Pancreas (tissue), 10 donors: ENCODE data around the gene ZBTB20. TPM values are rescaled to one million over a fixed set of nuclear protein-coding genes. Genes with fewer than 3 reads are reported as not detected.

Source experiments
- ATAC-seq, 4 donors: fragments of 200-7000 bp; cut with Tn5 transposase; one replicate each; pipeline versions ENCODE4 v1.8.0 to v1.9.1; 2020; ENCODE audit warnings: mild to moderate bottlenecking in 4 of 4, moderate library complexity in 4 of 4
- DNase-seq, 6 donors: peaks; one replicate each; pipeline ENCODE4 v3.0.0-alpha.2; 2020
- FAIRE-seq: peaks from 2 replicates; lab custom pipeline; 2012; peaks lifted over from hg19 to GRCh38; lab: Jason Lieb, UNC
- H3K27ac ChIP-seq, 4 donors: fragments of 200-600 bp; sonication (generic); 1 replicate in 3 of 4; 2 replicates in 1 of 4; pipeline versions ENCODE4 v1.5.0 to v1.8.0; 2020
- H3K27me3 ChIP-seq, 4 donors: fragments of 200-600 bp; one replicate each; pipeline ENCODE4 v1.8.0; 2021
- H3K36me3 ChIP-seq, 3 donors: fragments of 200-600 bp; sonication (generic) in 1 of 3; one replicate each; pipeline versions ENCODE4 v1.5.0 to v1.8.0; 2020 to 2021
- H3K4me1 ChIP-seq, 3 donors: fragments of 200-600 bp; one replicate each; pipeline ENCODE4 v1.8.0; 2021
- H3K4me3 ChIP-seq, 4 donors: fragments of 200-600 bp; sonication (generic) in 2 of 4; one replicate each; pipeline versions ENCODE4 v1.5.0 to v1.8.0; 2020 to 2021
- H3K9me3 ChIP-seq, 4 donors: fragments of 200-600 bp; one replicate each; pipeline ENCODE4 v1.8.0; 2021
- CTCF ChIP-seq, 4 donors: fragments of 200-600 bp; sonication (generic) in 3 of 4; IDR thresholded peaks; one replicate each; pipeline versions ENCODE4 v1.5.0 to v1.8.0; 2021; ENCODE audit warnings: antibody characterized with exemption in 4 of 4
- WGBS, 2 donors: extraction: QIAGEN DNeasy Blood & Tissue Kit; methylation state at CpG; one replicate each; pipeline ENCODE4 v1.1.7; 2013; 5-methylcytosine and 5-hydroxymethylcytosine counted together
- intact Hi-C, 3 donors: fragments of 100-400 bp; cut with DNase I; formaldehyde crosslinking; loops; one replicate each; pipeline versions ENCODE4 v1.11.1 to v1.14.2; 2022
- polyA plus RNA-seq, 2 donors: library from polyadenylated mRNA; stranded (reverse); fragments of 200-250 nt; gene quantifications; one replicate each; pipeline ENCODE4 v1.2.3, GENCODE V29; 2013
- total RNA-seq, 6 donors: library from RNA; stranded (reverse); fragmentation: NEBNext Ultra II Directional in 4 of 6; extraction: Animal tissue kit (Norgen Biotek cat#: 25700) in 4 of 6; gene quantifications; one replicate each; pipeline versions ENCODE4 v1.2.1 to v1.2.4, GENCODE V29; 2021 to 2023
- donor health status: healthy with polysubstance abuse.
- donor health status: DM: no; HTN: no; CAD: no; lungs with moderate emphysema.
- donor health status: DM: no; HTN: no; CAD: no.
- donor health status: control.
- donor health status: control.
- donor health status: Bipolar disorder and iron deficiency.
- donor health status: DM: yes; HTN: yes; CAD: no.
- donor health status: DM: no; HTN: no; CAD: no.
- donor health status: DM: no; HTN: no; CAD: no.
- donor health status: DM: yes; HTN: yes; CAD: no.

Gene ZBTB20
- total and polyA plus RNA-seq, 8 donors, result 1.3 to 81.5 (median 43.7) TPM

DNA sequence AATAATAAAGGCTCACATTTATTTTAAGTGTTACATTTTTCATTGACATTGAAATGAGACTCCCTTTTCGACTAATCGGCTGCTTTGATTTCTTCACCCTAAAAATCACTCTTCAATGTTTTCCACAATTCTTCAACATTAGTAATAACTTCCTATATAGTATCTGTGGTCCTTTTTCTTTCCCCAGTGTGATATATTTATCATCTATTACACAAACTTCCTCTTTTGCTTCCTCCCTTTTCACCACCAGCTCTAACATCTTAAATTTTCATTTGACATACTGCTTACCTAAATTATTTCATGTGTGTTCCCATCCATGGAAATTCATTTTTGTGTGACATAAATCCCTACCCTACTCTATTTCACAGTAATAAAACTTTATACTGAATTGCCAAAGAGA, 608.9 kb downstream of the ZBTB20 start:
- Histone ChIP-seq H3K4me3 (no peak overlapping the region), H3K36me3 (no peaks in the 10 kb centered on the region), H3K27me3 (no peaks in the 10 kb centered on the region), H3K9me3 (no peaks in the 10 kb centered on the region), H3K4me1 (no peaks in the 10 kb centered on the region), H3K27ac (no peak overlapping the region)
- DNase-seq (no peak), ATAC-seq (no peak), FAIRE-seq (no peak)
- intact Hi-C loops, result no loop called here
- WGBS, 2 donors, result 91 to 95% methylated on average over 2 of the region's 2 CpGs
- no peak for TF ChIP-seq CTCF (IDR thresholded peaks at IDR 0.05)

DNA sequence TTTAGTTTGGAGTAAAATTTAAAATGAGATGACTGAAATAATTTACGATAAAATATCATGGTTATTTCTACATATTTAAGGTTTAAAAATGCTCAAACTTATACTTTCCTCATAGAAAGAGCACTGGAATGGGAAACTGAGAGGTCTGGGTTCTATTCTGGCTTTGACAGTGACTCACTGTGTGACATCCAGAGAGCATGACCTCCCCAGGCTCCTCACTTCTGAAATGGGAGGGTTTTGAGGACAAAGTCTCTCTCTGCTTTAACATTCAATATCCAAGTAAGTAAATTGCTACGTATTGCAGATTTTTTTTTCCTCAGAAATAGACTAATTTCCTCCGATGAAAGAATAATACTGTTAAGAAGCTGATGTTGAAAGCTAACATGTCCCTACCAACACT, 618.6 kb downstream of the ZBTB20 start:
- 88 to 98% methylated on average over 3 of the region's 3 CpGs for WGBS, 2 donors
- Histone ChIP-seq H3K9me3 (no peaks in the 10 kb centered on the region), H3K27me3 (no peaks in the 10 kb centered on the region), H3K27ac (no peak overlapping the region), H3K4me3 (no peak overlapping the region), H3K4me1 (no peaks in the 10 kb centered on the region), H3K36me3 (no peaks in the 10 kb centered on the region)
- no peak for TF ChIP-seq CTCF (IDR thresholded peaks at IDR 0.05)
- FAIRE-seq, result no peak
- DNase-seq, result no peak
- ATAC-seq, result no peak
- intact Hi-C loops, result no loop called here

DNA sequence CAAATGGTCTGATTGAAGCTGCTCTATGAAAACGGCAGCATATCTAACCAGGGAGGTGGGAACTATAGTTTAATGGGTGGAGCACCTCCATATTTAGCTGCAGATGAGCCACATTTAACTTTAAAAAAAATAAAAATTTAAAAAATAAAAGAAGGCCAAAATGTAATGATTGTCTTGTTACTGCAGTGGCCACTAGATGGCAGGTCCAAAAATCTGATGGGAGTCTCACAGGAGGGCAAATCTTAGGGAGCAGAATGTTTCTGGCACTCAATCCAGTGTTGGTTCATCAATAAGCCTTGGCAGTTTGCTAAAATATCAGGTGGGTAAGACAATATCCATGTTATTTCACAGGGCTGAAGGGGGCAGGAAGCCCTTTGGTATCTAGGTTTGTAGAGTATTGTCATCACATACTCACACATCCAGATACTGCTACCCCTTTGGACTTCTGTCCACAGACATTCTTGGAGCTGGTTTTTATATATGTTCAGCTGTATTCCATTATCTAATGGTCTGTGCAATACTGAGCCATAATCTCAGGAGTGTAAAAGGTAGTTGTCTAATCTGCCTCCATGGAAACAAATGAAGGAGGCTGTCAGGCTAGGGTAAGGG, 619.9 kb downstream of the ZBTB20 start:
- intact Hi-C loops, result no loop called here
- H3K4me1 ChIP-seq, result no peaks in the 10 kb centered on the region
- peak in 1 of 4 donors; percentile 25 for TF ChIP-seq CTCF (IDR thresholded peaks at IDR 0.05)
- FAIRE-seq (no peak), DNase-seq (no peak), ATAC-seq (peak in 2 of 4 donors; percentile 39)
- no peaks in the 10 kb centered on the region for H3K27me3 ChIP-seq
- H3K9me3 ChIP-seq, result no peaks in the 10 kb centered on the region
- 74 to 79% methylated on average over 1 of the region's 1 CpG for WGBS, 2 donors
- no peaks in the 10 kb centered on the region for H3K36me3 ChIP-seq
- H3K27ac ChIP-seq, result no peak overlapping the region
- no peak overlapping the region for H3K4me3 ChIP-seq

DNA sequence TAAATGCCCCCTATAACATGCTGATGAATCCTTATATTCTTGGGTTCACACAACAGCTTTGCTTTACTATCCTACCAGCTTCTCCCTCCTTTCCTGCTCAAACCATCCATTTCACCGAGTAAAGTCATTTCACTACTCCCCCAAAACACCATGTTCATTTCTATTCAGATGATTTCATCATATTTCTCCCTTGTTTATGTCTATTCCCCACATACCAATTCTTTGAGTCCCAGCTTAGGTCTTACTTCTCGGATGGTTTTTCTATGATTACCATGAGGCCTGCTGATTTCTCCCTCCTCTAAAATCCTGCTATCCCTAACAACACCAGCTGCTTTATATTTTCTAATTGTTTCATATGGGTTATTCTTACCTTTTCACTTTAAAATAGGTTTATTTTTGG, 621.8 kb downstream of the ZBTB20 start:
- no peaks in the 10 kb centered on the region for H3K27me3 ChIP-seq
- H3K36me3 ChIP-seq, result no peaks in the 10 kb centered on the region
- intact Hi-C loops, result no loop called here
- H3K27ac ChIP-seq, result no peak overlapping the region
- no peak for DNase-seq
- H3K4me3 ChIP-seq, result no peak overlapping the region
- no peaks in the 10 kb centered on the region for H3K9me3 ChIP-seq
- TF ChIP-seq CTCF (IDR thresholded peaks at IDR 0.05), result no peak
- no peak for ATAC-seq
- FAIRE-seq, result no peak
- 95% methylated on average over 2 of the region's 2 CpGs for WGBS, 2 donors
- H3K4me1 ChIP-seq, result no peaks in the 10 kb centered on the region

DNA sequence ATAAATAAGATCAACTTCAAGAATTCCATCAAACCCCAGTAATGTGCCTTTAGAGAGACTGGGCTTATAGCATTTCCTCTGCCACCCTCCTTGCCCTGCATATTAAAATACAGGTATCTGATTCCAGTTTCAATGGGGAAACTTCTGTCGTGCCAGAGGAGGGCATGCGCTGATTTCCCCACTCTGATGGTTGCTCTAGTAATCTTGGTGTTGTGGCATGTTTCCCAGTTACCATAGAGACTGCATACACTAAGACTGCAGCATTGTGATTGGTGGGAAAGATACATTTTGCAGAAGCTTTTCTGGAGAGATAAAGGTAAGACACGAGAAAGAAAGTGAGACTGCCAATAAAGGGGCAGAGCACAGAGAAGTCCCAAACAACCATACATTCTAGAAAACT, 627.7 kb downstream of the ZBTB20 start:
- H3K27me3 ChIP-seq, result no peaks in the 10 kb centered on the region
- DNase-seq, result peak in 2 of 6 donors; percentile 13 to 29
- FAIRE-seq, result no peak
- no peak for TF ChIP-seq CTCF (IDR thresholded peaks at IDR 0.05)
- intact Hi-C loops, result no loop called here
- peak; percentile 81 to 89 (median 89) for ATAC-seq
- H3K36me3 ChIP-seq, result no peaks in the 10 kb centered on the region
- H3K4me3 ChIP-seq, result no peak overlapping the region
- 16 to 27% methylated on average over 3 of the region's 3 CpGs for WGBS, 2 donors
- peaks cover 0 to 3% (median 0%) of the 10 kb centered on the region in 3 donors for H3K4me1 ChIP-seq
- H3K27ac ChIP-seq, result no peak overlapping the region
- no peaks in the 10 kb centered on the region for H3K9me3 ChIP-seq
